HUDEP-2 (cell line): Measurements from ENCODE around the gene TLR6.
"Not testable (repeated sequence)": the region's sequence is repeated elsewhere in the genome, so short reads cannot be mapped to it uniquely, and the experiment has no call there.

Experiments
- DNase-seq, 76 experiments: peaks; one replicate each; lab custom pipeline; 2025; ENCODE audit not compliant: unreplicated experiment in 76 of 76; lab: John Stamatoyannopoulos, UW

TLR6 gene

GRCh38 chr4:38794051-38794450, 62.6 kb downstream of the TLR6 start:
- DNase-seq = no peak

- DNase-seq = no peak
Measured at GRCh38 chr4:38791010-38791409, 65.6 kb downstream of the TLR6 start.

GRCh38 chr4:38788317-38788716, 68.3 kb downstream of the TLR6 start:
- no peak for DNase-seq

GRCh38 chr4:38787693-38788092, 68.9 kb downstream of the TLR6 start:
- DNase-seq = no peak

GRCh38 chr4:38785901-38786402, 70.7 kb downstream of the TLR6 start:
- no peak for DNase-seq

- no peak for DNase-seq
Measured at GRCh38 chr4:38785041-38785790, 71.4 kb downstream of the TLR6 start.

- no peak for DNase-seq
Measured at GRCh38 chr4:38784141-38784540, 72.5 kb downstream of the TLR6 start.

- no peak for DNase-seq
Measured at GRCh38 chr4:38783109-38783460, 73.5 kb downstream of the TLR6 start.

GRCh38 chr4:38782452-38783108, 74.0 kb downstream of the TLR6 start, which contains the start of gene TLR10:
TSS of gene TLR10 (minus strand) at chr4:38782990. CDS start at chr4:38775590, 7,400 bp downstream.
- peak in 21 of 76 experiments; percentile 1 to 34 (median 13) for DNase-seq

- DNase-seq = no peak
Measured at GRCh38 chr4:38781854-38782261, 74.8 kb downstream of the TLR6 start.

- no peak for DNase-seq
Measured at GRCh38 chr4:38780833-38781484, 75.7 kb downstream of the TLR6 start.

- no peak for DNase-seq
Measured at GRCh38 chr4:38779790-38780189, 76.8 kb downstream of the TLR6 start.

GRCh38 chr4:38777925-38778324, 78.7 kb downstream of the TLR6 start:
- not testable (repeated sequence) for DNase-seq

GRCh38 chr4:38775326-38775725, 81.3 kb downstream of the TLR6 start:
- DNase-seq = no peak

- no peak for DNase-seq
Measured at GRCh38 chr4:38774181-38774955, 82.2 kb downstream of the TLR6 start.
